ENCODE results near the gene FHIP2A.
"Not testable (repeated sequence)": the region's sequence is repeated elsewhere in the genome, so short reads cannot be mapped to it uniquely, and the experiment has no call there.

Gene FHIP2A

GRCh38 chr10:114821293-114821914 is at the start of gene FHIP2A:
Gene FHIP2A (plus strand): TSS chr10:114821780. CDS start chr10:114822079, 299 bp downstream.
- no peak for DNase-seq

- no peak for DNase-seq
Measured at GRCh38 chr10:114772496-114773196, 48.9 kb upstream of the FHIP2A start.

- DNase-seq: no peak
Measured at GRCh38 chr10:114773197-114773532, 48.4 kb upstream of the FHIP2A start.

GRCh38 chr10:114775082-114775481 is 46.5 kb upstream of the FHIP2A start:
- not testable (repeated sequence) for DNase-seq

GRCh38 chr10:114777415-114777814 is 44.2 kb upstream of the FHIP2A start:
- no peak for DNase-seq

GRCh38 chr10:114779803-114780576 is 41.6 kb upstream of the FHIP2A start:
- DNase-seq: no peak

GRCh38 chr10:114780577-114781184 is 40.9 kb upstream of the FHIP2A start:
- DNase-seq: no peak

GRCh38 chr10:114782666-114783065 is 38.9 kb upstream of the FHIP2A start:
- DNase-seq: no peak

GRCh38 chr10:114783686-114784085 is 37.9 kb upstream of the FHIP2A start:
- no peak for DNase-seq

GRCh38 chr10:114786492-114786891 is 35.1 kb upstream of the FHIP2A start:
- not testable (repeated sequence) for DNase-seq

- not testable (repeated sequence) for DNase-seq
Measured at GRCh38 chr10:114787131-114787530, 34.4 kb upstream of the FHIP2A start.

GRCh38 chr10:114791768-114792167 is 29.8 kb upstream of the FHIP2A start:
- DNase-seq: no peak

GRCh38 chr10:114795039-114795438 is 26.5 kb upstream of the FHIP2A start:
- no peak for DNase-seq

GRCh38 chr10:114800361-114800760 is 21.2 kb upstream of the FHIP2A start:
- DNase-seq: no peak

- no peak for DNase-seq
Measured at GRCh38 chr10:114801411-114801813, 20.2 kb upstream of the FHIP2A start.

- DNase-seq: no peak
Measured at GRCh38 chr10:114802177-114802576, 19.4 kb upstream of the FHIP2A start.

GRCh38 chr10:114806562-114807391 is 14.8 kb upstream of the FHIP2A start:
- no peak for DNase-seq

- DNase-seq: no peak
Measured at GRCh38 chr10:114808982-114809381, 12.6 kb upstream of the FHIP2A start.

GRCh38 chr10:114810926-114811325 is 10.7 kb upstream of the FHIP2A start:
- no peak for DNase-seq

GRCh38 chr10:114811862-114812261 is 9.7 kb upstream of the FHIP2A start:
- DNase-seq: no peak

GRCh38 chr10:114815791-114816190 is 5.8 kb upstream of the FHIP2A start:
- no peak for DNase-seq

- no peak for DNase-seq
Measured at GRCh38 chr10:114816308-114816707, 5.3 kb upstream of the FHIP2A start.

- DNase-seq: no peak
Measured at GRCh38 chr10:114819322-114819721, 2.3 kb upstream of the FHIP2A start.

Measured in cortex of kidney (tissue), 1 donor.